Right lobe of liver (tissue), 6 donors: ENCODE data around the gene SLC6A9. TPM values are rescaled to one million over a fixed set of nuclear protein-coding genes. Genes with fewer than 3 reads are reported as not detected.

Experiments
- ATAC-seq, 4 donors: fragments of 200-7000 bp; cut with Tn5 transposase; one replicate each; pipeline ENCODE4 v1.9.1; 2020; ENCODE audit warnings: mild to moderate bottlenecking in 4 of 4, moderate library complexity in 4 of 4
- DNase-seq, 3 donors: peaks; one replicate each; pipeline ENCODE4 v3.0.0-alpha.2; 2020
- H3K27ac ChIP-seq, 3 donors: fragments of 200-600 bp; one replicate each; pipeline ENCODE4 v1.8.0; 2022
- H3K27me3 ChIP-seq, 2 donors: fragments of 200-600 bp; one replicate each; pipeline ENCODE4 v1.8.0; 2022
- H3K36me3 ChIP-seq, 4 donors: fragments of 200-600 bp; sonication (generic) in 1 of 4; one replicate each; pipeline versions ENCODE4 v1.5.1 to v1.8.0; 2017 to 2022; ENCODE audit warnings: control low read depth in 1 of 4
- H3K4me1 ChIP-seq, 4 donors: fragments of 200-600 bp; sonication (generic) in 1 of 4; one replicate each; pipeline versions ENCODE4 v1.5.1 to v1.8.0; 2017 to 2022; ENCODE audit warnings: control low read depth in 1 of 4
- H3K4me3 ChIP-seq, 3 donors: fragments of 200-600 bp; one replicate each; pipeline ENCODE4 v1.8.0; 2022
- H3K9me3 ChIP-seq, 4 donors: fragments of 200-600 bp; sonication (generic) in 1 of 4; one replicate each; pipeline versions ENCODE4 v1.5.1 to v1.8.0; 2017 to 2022; ENCODE audit warnings: control low read depth in 1 of 4
- POLR2A ChIP-seq: fragments of 450-650 bp; IDR thresholded peaks from one replicate; pipeline ENCODE4 v1.6.1; 2017; ENCODE audit warnings: antibody characterized with exemption, mild to moderate bottlenecking
- WGBS: methylation state at CpG from one replicate; pipeline ENCODE4 v1.1.6; 2018; ENCODE audit warnings: low coverage, low lambda C conversion rate; ENCODE audit not compliant: insufficient coverage; ENCODE audit errors: missing lambda C conversion rate; 5-methylcytosine and 5-hydroxymethylcytosine counted together
- intact Hi-C, 2 donors: fragments of 100-400 bp; cut with DNase I; formaldehyde crosslinking; loops; one replicate each; pipeline versions ENCODE4 v1.11.2 to v1.14.1; 2022
- total RNA-seq, 6 experiments: library from RNA; depleted of rRNA in 2 of 6; stranded (reverse); fragments of >200 nt in 2 of 6; fragmentation: NEBNext Ultra II Directional in 3 of 6; extraction: Animal tissue kit (Norgen Biotek cat#: 25700) in 3 of 6; gene quantifications; one replicate each; pipeline versions ENCODE4 v1.1.0 to v1.2.4, GENCODE V29; 2016 to 2023
- TF ChIP-seq, protein P1 (sequence below), 4 donors: fragments of 200-600 bp in 3 of 4; fragments of 450-650 bp in 1 of 4; IDR thresholded peaks; one replicate each; pipeline versions ENCODE4 v1.5.1 to v1.8.0; 2016 to 2022; ENCODE audit warnings: antibody characterized with exemption in 4 of 4, mild to moderate bottlenecking in 2 of 4
- donor health status: DM: no; HTN: yes; CAD: no.
- donor health status: DM: no; HTN: no; CAD: no.
- donor health status: DM: no; HTN: no; CAD: no.
- donor health status: DM: no; HTN: yes; CAD: no.
- donor health status: DM: no; HTN: yes; CAD: no.

Gene SLC6A9
- total RNA-seq, 6 experiments from 2014 or later: 0.78 to 2.2 (median 1.9) TPM

DNA sequence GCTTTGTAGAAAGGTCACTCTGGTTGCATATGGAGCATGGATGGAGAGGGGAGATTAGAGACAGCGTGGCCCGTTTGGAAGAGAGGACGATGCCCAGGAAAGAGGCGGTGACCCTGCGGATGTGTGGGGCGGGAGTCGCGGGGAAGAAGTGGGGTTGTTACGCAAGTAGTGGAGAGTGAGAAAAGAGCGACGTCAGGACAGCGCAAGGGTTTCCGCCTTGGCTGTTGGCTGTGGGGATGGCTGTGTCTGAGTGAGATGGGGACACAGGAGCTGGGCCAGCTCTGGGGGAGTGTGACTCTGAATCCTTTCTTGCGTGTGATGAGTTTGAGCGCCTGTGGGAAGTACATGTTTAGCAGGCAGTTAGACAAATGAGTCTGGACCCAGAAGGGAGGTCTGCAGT is 48.5 kb downstream of the SLC6A9 start:
- ATAC-seq (no peak), DNase-seq (no peak)
- peaks cover 0 to 30% (median 5%) of the 10 kb centered on the region in 4 donors for H3K4me1 ChIP-seq
- WGBS: 70% methylated on average over 14 of the region's 15 CpGs
- no peaks in the 10 kb centered on the region for H3K27me3 ChIP-seq
- intact Hi-C loops: no loop called here
- H3K4me3 ChIP-seq: no peak overlapping the region
- no peak overlapping the region for H3K27ac ChIP-seq
- TF ChIP-seq, protein P1, sequence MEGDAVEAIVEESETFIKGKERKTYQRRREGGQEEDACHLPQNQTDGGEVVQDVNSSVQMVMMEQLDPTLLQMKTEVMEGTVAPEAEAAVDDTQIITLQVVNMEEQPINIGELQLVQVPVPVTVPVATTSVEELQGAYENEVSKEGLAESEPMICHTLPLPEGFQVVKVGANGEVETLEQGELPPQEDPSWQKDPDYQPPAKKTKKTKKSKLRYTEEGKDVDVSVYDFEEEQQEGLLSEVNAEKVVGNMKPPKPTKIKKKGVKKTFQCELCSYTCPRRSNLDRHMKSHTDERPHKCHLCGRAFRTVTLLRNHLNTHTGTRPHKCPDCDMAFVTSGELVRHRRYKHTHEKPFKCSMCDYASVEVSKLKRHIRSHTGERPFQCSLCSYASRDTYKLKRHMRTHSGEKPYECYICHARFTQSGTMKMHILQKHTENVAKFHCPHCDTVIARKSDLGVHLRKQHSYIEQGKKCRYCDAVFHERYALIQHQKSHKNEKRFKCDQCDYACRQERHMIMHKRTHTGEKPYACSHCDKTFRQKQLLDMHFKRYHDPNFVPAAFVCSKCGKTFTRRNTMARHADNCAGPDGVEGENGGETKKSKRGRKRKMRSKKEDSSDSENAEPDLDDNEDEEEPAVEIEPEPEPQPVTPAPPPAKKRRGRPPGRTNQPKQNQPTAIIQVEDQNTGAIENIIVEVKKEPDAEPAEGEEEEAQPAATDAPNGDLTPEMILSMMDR (IDR thresholded peaks at IDR 0.05): no peak
- TF ChIP-seq POLR2A: no peak
- peaks cover 0 to 2% (median 0%) of the 10 kb centered on the region in 4 donors for H3K36me3 ChIP-seq
- no peaks in the 10 kb centered on the region for H3K9me3 ChIP-seq

DNA sequence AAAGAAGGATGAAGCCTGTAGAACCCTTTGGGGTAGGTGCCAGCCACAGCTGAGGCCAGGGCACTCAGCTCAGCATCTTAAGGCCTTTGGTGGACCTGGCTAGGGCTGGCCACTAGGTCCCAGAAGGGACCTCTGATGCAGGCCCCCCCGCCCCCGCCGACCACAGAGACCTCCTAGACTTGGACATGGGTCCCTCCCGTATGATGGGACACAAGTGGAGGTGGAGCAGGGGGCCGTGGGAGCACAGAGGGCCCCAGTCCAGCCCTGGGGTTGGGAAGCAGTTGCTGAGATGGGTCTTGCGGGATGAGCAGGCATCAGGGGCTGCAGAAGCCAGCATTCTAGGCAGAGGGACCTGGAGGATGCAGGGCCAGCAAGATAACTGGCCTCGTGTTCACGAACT is 49.0 kb downstream of the SLC6A9 start:
- H3K4me3 ChIP-seq: no peak overlapping the region
- H3K27ac ChIP-seq: no peak overlapping the region
- ATAC-seq (no peak), DNase-seq (no peak)
- no peaks in the 10 kb centered on the region for H3K27me3 ChIP-seq
- peaks cover 0 to 3% (median 1%) of the 10 kb centered on the region in 4 donors for H3K36me3 ChIP-seq
- intact Hi-C loops: no loop called here
- H3K4me1 ChIP-seq: peaks cover 0 to 30% (median 7%) of the 10 kb centered on the region in 4 donors
- 94% methylated on average over 2 of the region's 8 CpGs for WGBS
- H3K9me3 ChIP-seq: no peaks in the 10 kb centered on the region
- TF ChIP-seq, protein P1 (IDR thresholded peaks at IDR 0.05): no peak
- no peak for TF ChIP-seq POLR2A

DNA sequence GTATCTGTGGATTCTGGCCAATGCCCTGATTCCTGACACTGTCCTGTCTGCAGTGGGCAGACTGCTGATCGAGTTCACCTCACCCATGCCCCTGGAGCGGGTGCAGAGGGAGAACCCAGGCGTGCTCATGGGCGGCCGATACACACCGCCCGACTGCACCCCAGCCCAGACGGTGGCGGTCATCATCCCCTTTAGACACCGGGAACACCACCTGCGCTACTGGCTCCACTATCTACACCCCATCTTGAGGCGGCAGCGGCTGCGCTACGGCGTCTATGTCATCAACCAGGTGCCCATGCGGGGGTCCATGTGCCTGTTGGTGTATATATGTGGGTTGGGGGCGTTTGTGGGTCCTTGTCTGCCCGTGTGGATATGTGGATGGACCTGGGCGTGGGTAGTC is 49.6 kb downstream of the SLC6A9 start:
- peaks cover 0 to 9% (median 5%) of the 10 kb centered on the region in 4 donors for H3K36me3 ChIP-seq
- no peaks in the 10 kb centered on the region for H3K27me3 ChIP-seq
- ATAC-seq (no peak), DNase-seq (no peak)
- no CpG with 5 or more reads among the region's 20 CpGs for WGBS
- intact Hi-C loops: no loop called here
- H3K4me1 ChIP-seq: peaks cover 0 to 30% (median 7%) of the 10 kb centered on the region in 4 donors
- TF ChIP-seq POLR2A: no peak
- TF ChIP-seq, protein P1 (IDR thresholded peaks at IDR 0.05): no peak
- H3K4me3 ChIP-seq: no peak overlapping the region
- H3K9me3 ChIP-seq: no peaks in the 10 kb centered on the region
- no peak overlapping the region for H3K27ac ChIP-seq

DNA sequence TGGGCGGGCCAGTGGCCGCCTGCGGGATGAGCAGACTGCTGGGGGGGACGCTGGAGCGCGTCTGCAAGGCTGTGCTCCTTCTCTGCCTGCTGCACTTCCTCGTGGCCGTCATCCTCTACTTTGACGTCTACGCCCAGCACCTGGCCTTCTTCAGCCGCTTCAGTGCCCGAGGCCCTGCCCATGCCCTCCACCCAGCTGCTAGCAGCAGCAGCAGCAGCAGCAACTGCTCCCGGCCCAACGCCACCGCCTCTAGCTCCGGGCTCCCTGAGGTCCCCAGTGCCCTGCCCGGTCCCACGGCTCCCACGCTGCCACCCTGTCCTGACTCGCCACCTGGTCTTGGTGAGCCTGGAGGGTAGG is 50.1 kb downstream of the SLC6A9 start:
- peaks cover 0 to 14% (median 5%) of the 10 kb centered on the region in 4 donors for H3K36me3 ChIP-seq
- H3K4me1 ChIP-seq: peaks cover 0 to 32% (median 10%) of the 10 kb centered on the region in 4 donors
- no peak overlapping the region for H3K4me3 ChIP-seq
- DNase-seq: no peak
- intact Hi-C loops: no loop called here
- no peak for TF ChIP-seq POLR2A
- TF ChIP-seq, protein P1 (IDR thresholded peaks at IDR 0.05): no peak
- no peaks in the 10 kb centered on the region for H3K27me3 ChIP-seq
- H3K9me3 ChIP-seq: no peaks in the 10 kb centered on the region
- no peak overlapping the region for H3K27ac ChIP-seq
- no peak for ATAC-seq
- 85% methylated on average over 7 of the region's 20 CpGs for WGBS
